Choroid plexus epithelial cell (primary cell): ENCODE measurements around the gene ADA.

Source experiments
- DNase-seq: peaks from one replicate; pipeline ENCODE4 v3.0.0-alpha.2; 2010; ENCODE audit warnings: low read depth
- H3K4me3 ChIP-seq: 2 replicates; pipeline ENCODE4 v1.5.1; 2011; ENCODE audit warnings: low read depth, mild to moderate bottlenecking, control low read depth, low read length, moderate library complexity
- CTCF ChIP-seq: conservative IDR thresholded peaks from 2 replicates; pipeline ENCODE4 v1.5.1; 2011; ENCODE audit warnings: low read depth, mild to moderate bottlenecking, control low read depth, inconsistent platforms, low read length, moderate library complexity

Gene ADA

GRCh38 chr20:44615876-44616603 lies 35.5 kb downstream of the ADA start:
- DNase-seq, result no peak
- no peak for TF ChIP-seq CTCF

DNA sequence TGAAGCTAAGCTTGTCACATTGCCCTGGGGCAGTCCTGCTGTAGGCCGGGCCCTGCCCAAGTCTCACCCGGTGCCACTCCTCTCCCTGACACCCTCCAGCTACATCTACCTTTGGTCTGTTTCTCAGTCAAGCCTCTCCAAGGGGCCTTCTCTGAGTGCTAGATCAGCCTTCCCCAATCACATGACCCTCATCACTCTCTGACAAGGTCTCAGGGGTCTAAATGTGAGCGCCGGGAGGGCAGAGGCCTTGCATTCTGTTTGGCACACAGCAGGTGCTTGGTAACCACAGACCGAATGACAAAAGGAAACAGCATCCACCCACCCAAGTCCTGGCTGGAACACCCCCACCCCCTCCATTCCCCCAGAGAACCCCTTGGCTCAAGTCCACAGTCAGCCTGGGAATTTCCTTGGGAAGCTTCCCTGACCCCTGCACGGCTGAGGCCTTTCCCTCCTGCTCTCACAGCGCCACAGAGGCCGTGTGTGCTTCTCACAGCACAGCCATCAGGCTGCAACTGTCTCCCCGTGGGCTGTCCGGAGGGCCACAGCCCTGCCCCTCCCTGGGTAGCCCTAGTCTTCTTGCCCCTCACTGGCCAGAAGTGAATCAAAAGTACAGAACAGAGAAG lies 36.2 kb downstream of the ADA start:
- no peak overlapping the region for H3K4me3 ChIP-seq
- TF ChIP-seq CTCF, result no peak
- DNase-seq, result no peak

More at GRCh38 chr20:44615876-44616603, 35.5 kb downstream of the ADA start:
- H3K4me3 ChIP-seq, result no peak overlapping the region

DNA sequence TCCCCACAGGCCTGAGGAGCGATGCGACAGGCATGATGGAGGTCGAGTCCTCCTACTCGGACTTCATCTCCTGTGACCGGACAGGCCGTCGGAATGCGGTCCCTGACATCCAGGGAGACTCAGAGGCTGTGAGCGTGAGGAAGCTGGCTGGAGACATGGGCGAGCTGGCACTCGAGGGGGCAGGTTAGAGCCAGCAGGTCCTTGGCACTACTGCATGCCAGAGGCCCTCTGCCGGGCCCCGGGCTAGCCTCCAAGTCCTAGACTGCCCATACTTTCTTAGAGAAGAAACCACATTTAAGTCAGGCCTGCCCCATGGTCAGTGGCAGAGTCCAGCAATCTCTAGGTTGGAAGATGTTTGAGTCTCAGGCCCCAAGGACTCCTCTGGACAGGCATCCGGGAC lies 37.0 kb downstream of the ADA start:
- no peak overlapping the region for H3K4me3 ChIP-seq
- no peak for TF ChIP-seq CTCF
- no peak for DNase-seq

DNA sequence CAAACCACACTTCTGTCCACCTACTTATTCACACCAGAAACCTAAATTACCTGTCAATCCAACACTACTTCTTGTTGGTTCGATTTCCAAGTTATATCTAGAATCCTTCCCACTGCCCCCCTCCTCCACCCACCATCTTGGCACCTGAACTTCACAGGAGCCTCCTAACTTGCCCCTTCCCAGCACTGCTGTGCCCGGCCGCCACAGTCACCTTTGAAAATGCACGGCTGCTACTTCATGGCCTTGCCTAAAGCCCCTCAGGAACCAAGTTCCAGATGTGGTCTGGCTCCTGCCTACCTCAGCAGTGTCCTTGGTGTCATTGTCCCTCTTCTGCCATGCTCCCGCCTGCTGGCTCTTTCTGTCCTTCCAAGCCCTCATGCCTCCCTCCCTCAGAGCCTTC lies 37.9 kb downstream of the ADA start:
- no peak for TF ChIP-seq CTCF
- H3K4me3 ChIP-seq, result no peak overlapping the region
- no peak for DNase-seq

GRCh38 chr20:44610313-44610962 lies 41.1 kb downstream of the ADA start:
- TF ChIP-seq CTCF, result no peak
- DNase-seq, result no peak
- H3K4me3 ChIP-seq, result no peak overlapping the region

- peak; percentile 99 for TF ChIP-seq CTCF
- H3K4me3 ChIP-seq, result peak overlapping the region; percentile 39
These were observed 41.8 kb downstream of the ADA start for GRCh38 chr20:44609516-44610312.

More at GRCh38 chr20:44609516-44610312, 41.8 kb downstream of the ADA start:
- DNase-seq, result peak; percentile 84
